Calu3 (cell line): ENCODE measurements around the gene FGF14. TPM values are rescaled to one million over a fixed set of nuclear protein-coding genes. Genes with fewer than 3 reads are reported as not detected.

Experiments
- BruUV-seq: library from RNA; stranded (reverse); fragments of 400-500 nt; replicated peaks from 2 replicates; lab custom pipeline; 2021; lab: Mats Ljungman, UMichigan
- CTCF ChIA-PET: fragments of 300-600 bp; sonication (Branson Sonifier 250); formaldehyde crosslinking; loops from one replicate; lab custom pipeline; 2022; ENCODE audit warnings: antibody characterized with exemption; lab: Charles Lee
- DNase-seq: peaks from one replicate; pipeline ENCODE4 v3.0.0; 2022
- H3K27ac Mint-ChIP-seq: one replicate; pipeline ENCODE4 v1.8.0; 2022; ENCODE audit warnings: mixed read lengths; ENCODE audit not compliant: unreplicated experiment
- H3K27me3 Mint-ChIP-seq: one replicate; pipeline ENCODE4 v1.8.0; 2022; ENCODE audit warnings: mixed read lengths; ENCODE audit not compliant: unreplicated experiment
- H3K36me3 Mint-ChIP-seq: one replicate; pipeline ENCODE4 v1.8.0; 2022; ENCODE audit warnings: mild to moderate bottlenecking, moderate library complexity, mixed read lengths; ENCODE audit not compliant: insufficient read depth, unreplicated experiment
- H3K4me1 Mint-ChIP-seq: one replicate; pipeline ENCODE4 v1.8.0; 2022; ENCODE audit warnings: mild to moderate bottlenecking, low read depth, mixed read lengths; ENCODE audit not compliant: unreplicated experiment
- H3K4me3 Mint-ChIP-seq: one replicate; pipeline ENCODE4 v1.8.0; 2022; ENCODE audit warnings: mild to moderate bottlenecking, low read depth, moderate library complexity, mixed read lengths; ENCODE audit not compliant: unreplicated experiment
- H3K9me3 Mint-ChIP-seq: one replicate; pipeline ENCODE4 v1.8.0; 2022; ENCODE audit warnings: low read depth, mixed read lengths; ENCODE audit not compliant: unreplicated experiment
- CTCF ChIP-seq: fragments of 200-600 bp; IDR thresholded peaks from one replicate; pipeline ENCODE4 v1.8.0; 2022; ENCODE audit warnings: antibody characterized with exemption; ENCODE audit not compliant: unreplicated experiment
- intact Hi-C: fragments of 100-400 bp; cut with micrococcal nuclease; formaldehyde crosslinking; loops from one replicate; pipeline ENCODE4 v1.10.0; 2022; ENCODE audit not compliant: unreplicated experiment
- total RNA-seq: library from RNA; stranded (reverse); gene quantifications from 2 replicates; pipeline ENCODE4 v1.2.3, GENCODE V29; 2022

FGF14 gene
- total RNA-seq, 1 experiment from 2014 or later: 0.21 TPM

- no peaks in the 10 kb centered on the region for H3K4me1 Mint-ChIP-seq
- no peaks in the 10 kb centered on the region for H3K27me3 Mint-ChIP-seq
- intact Hi-C loops: no loop called here
- no peak overlapping the region for H3K4me3 Mint-ChIP-seq
- CTCF ChIA-PET: no interaction called here
- BruUV-seq: no TSS peak
- no peak for TF ChIP-seq CTCF
- H3K27ac Mint-ChIP-seq: no peak overlapping the region
- H3K9me3 Mint-ChIP-seq: no peaks in the 10 kb centered on the region
- H3K36me3 Mint-ChIP-seq: no peaks in the 10 kb centered on the region
- no peak for DNase-seq
These were observed 42.6 kb downstream of the FGF14 start for GRCh38 chr13:102359264-102359663.

- Mint-ChIP-seq H3K4me3 (no peak overlapping the region), H3K36me3 (no peaks in the 10 kb centered on the region), H3K27me3 (no peaks in the 10 kb centered on the region), H3K9me3 (no peaks in the 10 kb centered on the region), H3K27ac (no peak overlapping the region), H3K4me1 (no peaks in the 10 kb centered on the region)
- intact Hi-C loops: no loop called here
- CTCF ChIA-PET: no interaction called here
- BruUV-seq: no TSS peak
- DNase-seq: no peak
- TF ChIP-seq CTCF: no peak
These were observed 46.6 kb downstream of the FGF14 start for GRCh38 chr13:102355251-102355650.

GRCh38 chr13:102354011-102354410 is 47.8 kb downstream of the FGF14 start:
- no peak for DNase-seq
- Mint-ChIP-seq H3K4me3 (no peak overlapping the region), H3K4me1 (no peaks in the 10 kb centered on the region), H3K27me3 (no peaks in the 10 kb centered on the region), H3K36me3 (no peaks in the 10 kb centered on the region), H3K9me3 (no peaks in the 10 kb centered on the region), H3K27ac (no peak overlapping the region)
- intact Hi-C loops: no loop called here
- TF ChIP-seq CTCF: no peak
- BruUV-seq: no TSS peak
- CTCF ChIA-PET: no interaction called here

- BruUV-seq: no TSS peak
- no peaks in the 10 kb centered on the region for H3K27me3 Mint-ChIP-seq
- H3K4me3 Mint-ChIP-seq: no peak overlapping the region
- H3K27ac Mint-ChIP-seq: no peak overlapping the region
- no peaks in the 10 kb centered on the region for H3K36me3 Mint-ChIP-seq
- DNase-seq: no peak
- H3K4me1 Mint-ChIP-seq: no peaks in the 10 kb centered on the region
- no peak for TF ChIP-seq CTCF
- intact Hi-C loops: no loop called here
- H3K9me3 Mint-ChIP-seq: no peaks in the 10 kb centered on the region
- CTCF ChIA-PET: no interaction called here
These were observed 50.3 kb downstream of the FGF14 start for GRCh38 chr13:102351521-102351920.
